Endothelial cell (in vitro differentiated cells): Measurements from ENCODE around the gene IGLL1. TPM values are rescaled to one million over a fixed set of nuclear protein-coding genes. Genes with fewer than 3 reads are reported as not detected.
A peak's percentile ranks its signal among the peaks of the same experiment; 100 is the strongest.
"Not testable (repeated sequence)": the region's sequence is repeated elsewhere in the genome, so short reads cannot be mapped to it uniquely, and the experiment has no call there.

Experiments
- DNase-seq: peaks from one replicate; pipeline ENCODE4 v3.0.0; 2021; ENCODE audit warnings: low spot score
- H3K27ac Mint-ChIP-seq: one replicate; pipeline ENCODE4 v1.8.0; 2021; ENCODE audit warnings: mixed read lengths, inconsistent platforms; ENCODE audit not compliant: unreplicated experiment
- H3K27me3 Mint-ChIP-seq: one replicate; pipeline ENCODE4 v1.8.0; 2021; ENCODE audit warnings: mild to moderate bottlenecking, moderate library complexity, mixed read lengths, inconsistent platforms; ENCODE audit not compliant: unreplicated experiment
- H3K36me3 Mint-ChIP-seq: one replicate; pipeline ENCODE4 v1.8.0; 2021; ENCODE audit warnings: mild to moderate bottlenecking, low read depth, mixed read lengths, inconsistent platforms; ENCODE audit not compliant: unreplicated experiment
- H3K4me1 Mint-ChIP-seq: one replicate; pipeline ENCODE4 v1.8.0; 2021; ENCODE audit warnings: mild to moderate bottlenecking, mixed read lengths, inconsistent platforms; ENCODE audit not compliant: unreplicated experiment
- H3K4me3 Mint-ChIP-seq: one replicate; pipeline ENCODE4 v1.8.0; 2021; ENCODE audit warnings: mild to moderate bottlenecking, mixed read lengths, inconsistent platforms; ENCODE audit not compliant: unreplicated experiment
- H3K9me3 Mint-ChIP-seq: one replicate; pipeline ENCODE4 v1.8.0; 2021; ENCODE audit warnings: mixed read lengths, inconsistent platforms; ENCODE audit not compliant: unreplicated experiment
- long read RNA-seq: library from polyadenylated mRNA; unstranded; transcript quantifications from one replicate; pipeline ENCODE4 v2.0.0, GENCODE V29; 2020; ENCODE audit not compliant: unreplicated experiment
- total RNA-seq: library from RNA; stranded (reverse); fragmentation: NEBNext Ultra II Directional; extraction: Animal tissue kit (Norgen Biotek cat#: 25700); gene quantifications from one replicate; pipeline ENCODE4 v1.2.1, GENCODE V29; 2021; ENCODE audit not compliant: unreplicated experiment
- TF ChIP-seq, protein P1 (sequence below): fragments of 200-600 bp; sonication (generic); IDR thresholded peaks from one replicate; pipeline ENCODE4 v1.5.0; 2021; ENCODE audit warnings: antibody characterized with exemption; ENCODE audit not compliant: unreplicated experiment

IGLL1 gene
- total RNA-seq = not detected
- long read RNA-seq = 0 reads

DNA sequence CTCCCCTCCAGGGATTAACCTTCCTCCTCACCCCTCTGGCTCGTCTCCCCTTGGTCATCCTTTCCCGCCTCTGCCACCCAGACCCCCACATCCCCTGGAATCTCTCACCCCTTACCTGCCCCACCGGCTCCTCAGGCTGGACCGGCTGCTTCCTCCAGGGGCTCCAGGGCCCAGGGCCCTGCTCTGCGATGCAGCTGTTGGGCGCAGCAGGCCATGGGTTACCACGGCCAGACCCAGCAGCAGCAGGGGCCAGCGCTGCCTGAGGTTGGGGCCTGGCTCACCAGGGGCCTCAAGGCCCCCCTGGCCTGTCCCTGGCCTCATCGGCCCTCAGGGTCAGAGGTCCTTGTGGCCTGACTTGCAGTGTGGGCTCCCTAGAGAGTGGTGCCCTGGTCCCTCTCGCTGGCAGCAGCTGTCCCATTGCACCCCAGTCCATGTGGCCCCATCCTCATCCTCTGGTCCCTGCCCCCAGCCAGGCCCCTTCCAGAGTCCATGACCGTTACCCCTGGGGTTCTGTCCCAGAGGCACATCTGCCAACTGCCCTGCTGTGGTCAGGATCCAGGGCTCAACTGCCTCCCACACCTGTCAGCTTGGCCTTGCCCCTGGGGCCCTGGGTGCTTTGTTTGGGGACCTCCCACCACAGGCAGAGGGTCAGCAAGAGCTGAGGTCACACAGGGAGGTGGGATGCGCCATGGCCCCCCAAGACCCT, at the start of gene IGLL1:
IGLL1 (minus strand) TSS at position 421 of the 706 bp plus-strand sequence; CDS start at position 321, 100 bp downstream.
- no peak for DNase-seq
- peaks cover 2% of the 10 kb centered on the region for H3K27me3 Mint-ChIP-seq
- no peaks in the 10 kb centered on the region for H3K36me3 Mint-ChIP-seq
- H3K9me3 Mint-ChIP-seq = no peaks in the 10 kb centered on the region
- H3K4me1 Mint-ChIP-seq = peaks cover 2% of the 10 kb centered on the region
- H3K27ac Mint-ChIP-seq = no peak within 1 kb of the TSS
- H3K4me3 Mint-ChIP-seq = no peak within 1 kb of the TSS
- TF ChIP-seq, protein P1, sequence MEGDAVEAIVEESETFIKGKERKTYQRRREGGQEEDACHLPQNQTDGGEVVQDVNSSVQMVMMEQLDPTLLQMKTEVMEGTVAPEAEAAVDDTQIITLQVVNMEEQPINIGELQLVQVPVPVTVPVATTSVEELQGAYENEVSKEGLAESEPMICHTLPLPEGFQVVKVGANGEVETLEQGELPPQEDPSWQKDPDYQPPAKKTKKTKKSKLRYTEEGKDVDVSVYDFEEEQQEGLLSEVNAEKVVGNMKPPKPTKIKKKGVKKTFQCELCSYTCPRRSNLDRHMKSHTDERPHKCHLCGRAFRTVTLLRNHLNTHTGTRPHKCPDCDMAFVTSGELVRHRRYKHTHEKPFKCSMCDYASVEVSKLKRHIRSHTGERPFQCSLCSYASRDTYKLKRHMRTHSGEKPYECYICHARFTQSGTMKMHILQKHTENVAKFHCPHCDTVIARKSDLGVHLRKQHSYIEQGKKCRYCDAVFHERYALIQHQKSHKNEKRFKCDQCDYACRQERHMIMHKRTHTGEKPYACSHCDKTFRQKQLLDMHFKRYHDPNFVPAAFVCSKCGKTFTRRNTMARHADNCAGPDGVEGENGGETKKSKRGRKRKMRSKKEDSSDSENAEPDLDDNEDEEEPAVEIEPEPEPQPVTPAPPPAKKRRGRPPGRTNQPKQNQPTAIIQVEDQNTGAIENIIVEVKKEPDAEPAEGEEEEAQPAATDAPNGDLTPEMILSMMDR = no peak

DNA sequence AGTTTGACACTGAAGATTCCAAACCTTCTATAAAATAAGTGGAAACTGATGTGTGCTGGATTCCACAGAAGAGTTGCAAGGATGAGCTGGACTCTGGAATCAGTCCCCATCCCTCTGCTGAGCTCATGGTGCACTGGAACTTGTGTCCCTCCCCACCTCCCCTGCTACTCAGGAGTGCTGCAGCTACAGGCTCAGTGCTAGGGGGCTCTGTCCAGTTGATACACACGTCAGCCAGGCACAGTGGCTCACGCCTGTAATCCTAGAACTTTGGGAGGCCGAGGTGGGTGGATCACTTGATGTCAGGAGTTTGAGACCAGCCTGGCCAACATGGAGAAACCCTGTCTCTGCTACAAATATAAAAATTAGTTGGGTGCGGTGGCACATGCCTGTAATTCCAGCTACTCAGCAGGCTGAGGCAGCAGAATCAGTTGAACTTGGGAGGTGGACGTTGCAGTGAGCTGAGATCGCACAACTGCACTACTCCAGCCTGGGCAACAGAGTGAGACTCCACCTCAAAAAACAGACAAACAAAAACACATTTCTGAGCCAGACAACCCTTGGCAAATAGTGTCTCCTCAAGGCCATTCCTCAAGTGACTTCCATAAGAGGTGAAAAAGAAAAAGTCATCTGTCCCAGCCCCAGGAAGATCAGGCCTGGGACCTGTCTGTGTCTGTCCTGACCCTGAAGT, 48.1 kb upstream of the IGLL1 start:
- not testable (repeated sequence) for H3K9me3 Mint-ChIP-seq, H3K4me3 Mint-ChIP-seq

DNA sequence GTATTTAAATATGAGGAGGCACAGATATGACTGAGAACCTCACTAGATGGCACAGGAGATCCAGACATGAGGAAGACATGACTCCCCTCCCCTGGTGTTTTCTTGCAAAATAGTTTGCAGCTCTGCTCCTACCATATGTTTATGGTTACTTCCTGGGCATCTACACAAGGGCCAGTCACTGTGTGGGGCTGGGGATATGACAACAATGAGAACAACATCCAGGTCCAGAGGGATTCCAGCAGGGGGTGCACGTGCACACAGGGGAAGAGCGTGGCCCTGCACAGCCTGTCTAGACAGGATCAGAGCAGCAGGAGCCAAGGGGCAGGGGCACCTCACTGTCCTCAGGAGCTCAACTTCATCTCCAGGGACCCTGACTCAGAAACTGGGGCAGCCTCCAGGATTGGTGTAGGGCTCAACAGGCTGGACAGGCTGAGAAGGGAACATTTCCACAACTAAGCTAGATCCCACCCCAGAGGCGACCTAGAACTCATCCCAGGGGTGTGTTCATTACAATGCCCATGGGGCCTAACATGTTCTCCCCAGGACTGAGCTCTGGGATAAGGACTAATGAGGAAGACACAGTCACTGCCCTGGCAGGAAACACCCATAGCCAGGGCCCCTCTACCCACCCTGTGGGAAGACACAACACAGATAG, 47.4 kb upstream of the IGLL1 start:
- H3K9me3 Mint-ChIP-seq, H3K27me3 Mint-ChIP-seq, H3K4me3 Mint-ChIP-seq, H3K27ac Mint-ChIP-seq, H3K36me3 Mint-ChIP-seq, H3K4me1 Mint-ChIP-seq: not testable (repeated sequence)
- peak; percentile 51 for DNase-seq

More for the DNA sequence above, 48.1 kb upstream of the IGLL1 start:
- H3K4me1 Mint-ChIP-seq, H3K36me3 Mint-ChIP-seq, H3K27me3 Mint-ChIP-seq, H3K27ac Mint-ChIP-seq, DNase-seq: not testable (repeated sequence)

DNA sequence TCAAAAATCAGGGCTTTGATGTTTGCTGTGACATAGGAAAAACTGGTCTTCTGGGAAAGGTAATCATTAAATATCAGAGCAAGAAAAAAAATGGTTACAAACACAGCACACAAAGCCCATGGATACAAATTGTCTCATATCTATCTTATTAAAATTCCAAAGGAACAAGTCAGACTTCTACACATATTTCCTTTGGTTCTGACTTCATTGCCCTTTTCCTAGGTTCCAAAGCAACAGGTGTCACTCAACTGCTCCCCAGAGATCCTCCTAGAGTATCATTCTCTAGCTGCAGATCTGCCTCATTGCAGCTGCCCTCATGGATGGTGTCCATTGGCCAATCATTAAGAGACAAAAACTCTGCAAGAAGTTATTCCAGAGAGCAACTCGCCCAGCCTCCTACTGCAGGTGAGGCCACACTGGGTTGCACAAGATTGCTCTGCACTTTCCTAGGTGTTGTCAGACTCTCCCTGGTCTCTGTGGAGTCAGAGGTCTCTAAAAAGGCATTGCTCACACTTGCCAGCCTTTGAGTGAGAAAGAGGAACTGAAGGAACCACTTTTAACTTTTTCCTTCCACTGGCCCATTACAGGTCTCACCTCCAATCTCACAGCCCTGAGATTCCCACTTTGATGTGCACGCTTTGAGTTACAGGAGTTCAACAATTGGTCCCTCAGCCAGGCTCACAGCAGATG, 46.3 kb upstream of the IGLL1 start:
- Mint-ChIP-seq H3K27ac (no peak overlapping the region), H3K4me3 (no peak overlapping the region), H3K36me3 (no peaks in the 10 kb centered on the region), H3K4me1 (no peaks in the 10 kb centered on the region), H3K27me3 (peaks cover 2% of the 10 kb centered on the region), H3K9me3 (no peaks in the 10 kb centered on the region)
- TF ChIP-seq, protein P1 = no peak
- DNase-seq = no peak

DNA sequence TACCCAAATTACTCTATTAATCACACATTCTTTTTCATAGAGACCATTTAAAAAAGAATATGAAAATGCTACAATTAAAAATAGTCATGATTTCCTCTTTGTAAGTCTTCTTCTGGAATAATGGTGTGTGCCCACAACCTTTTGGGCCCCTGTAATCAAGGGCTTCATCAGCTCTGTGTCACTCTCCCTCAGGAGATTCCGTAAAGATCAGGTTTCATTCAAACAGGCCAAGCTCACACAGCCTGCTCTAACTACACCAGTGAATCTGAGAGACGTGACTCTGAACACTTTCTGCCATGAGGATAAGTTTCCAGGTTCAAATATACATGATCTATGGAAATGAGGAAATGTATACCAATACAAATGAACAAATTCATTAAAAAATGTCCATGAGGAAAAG, 42.5 kb upstream of the IGLL1 start:
- Mint-ChIP-seq H3K27me3 (peaks cover 2% of the 10 kb centered on the region), H3K4me1 (no peaks in the 10 kb centered on the region), H3K9me3 (no peaks in the 10 kb centered on the region), H3K27ac (no peak overlapping the region), H3K36me3 (no peaks in the 10 kb centered on the region), H3K4me3 (no peak overlapping the region)
- TF ChIP-seq, protein P1 = no peak
- no peak for DNase-seq

DNA sequence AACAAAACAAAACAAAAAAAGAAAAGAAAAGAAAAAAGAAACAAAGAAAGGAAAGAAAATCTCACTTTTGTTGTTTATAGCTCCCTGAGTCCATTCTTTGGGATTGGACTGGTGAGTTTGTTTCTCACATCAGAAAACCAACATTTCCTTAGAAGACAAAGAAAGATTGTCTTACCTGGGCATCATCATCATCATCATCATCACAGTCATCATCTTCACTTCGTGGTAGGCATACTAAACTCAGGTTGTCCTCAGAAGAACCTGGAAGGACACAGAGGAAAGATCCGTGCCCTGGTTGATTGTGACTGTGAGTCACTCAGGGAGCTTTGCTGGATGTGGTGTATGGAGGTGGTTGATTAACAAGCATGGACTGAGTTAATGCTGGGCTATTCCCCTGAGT, 41.8 kb upstream of the IGLL1 start:
- not testable (repeated sequence) for H3K9me3 Mint-ChIP-seq, DNase-seq, H3K4me3 Mint-ChIP-seq, H3K27me3 Mint-ChIP-seq, H3K36me3 Mint-ChIP-seq, H3K27ac Mint-ChIP-seq, H3K4me1 Mint-ChIP-seq
